Body of pancreas (tissue), 4 donors: ENCODE data around the gene MFSD6. TPM values are rescaled to one million over a fixed set of nuclear protein-coding genes. Genes with fewer than 3 reads are reported as not detected.

Experiments
- ATAC-seq: fragments of 150-250 bp; one replicate; pipeline ENCODE4 v1.9.1; 2016
- DNase-seq, 4 donors: peaks; one replicate each; pipeline ENCODE4 v3.0.0-alpha.2; 2019
- H3K27ac ChIP-seq, 4 donors: fragments of 200-600 bp; sonication (generic); 1 replicate in 3 of 4; 2 replicates in 1 of 4; pipeline versions ENCODE4 v1.5.1 to v1.6.1; 2016 to 2019; ENCODE audit warnings: mild to moderate bottlenecking in 1 of 4, mixed read lengths in 1 of 4, moderate library complexity in 1 of 4
- H3K27me3 ChIP-seq, 2 donors: fragments of 200-600 bp; sonication (generic); one replicate each; pipeline ENCODE4 v1.6.0; 2016; ENCODE audit warnings: mild to moderate bottlenecking in 1 of 2
- H3K36me3 ChIP-seq, 2 donors: fragments of 200-600 bp; sonication (generic); replicated peaks in 1 of 2; 2 replicates each; pipeline ENCODE4 v1.5.1; 2016; ENCODE audit warnings: low read depth in 2 of 2; ENCODE audit not compliant: insufficient read depth in 1 of 2
- H3K4me1 ChIP-seq: fragments of 200-600 bp; sonication (generic); one replicate; pipeline ENCODE4 v1.6.0; 2016
- H3K4me3 ChIP-seq, 2 donors: fragments of 200-600 bp; sonication (generic); 1 replicate in 1 of 2; 2 replicates in 1 of 2; pipeline ENCODE4 v1.5.1; 2016 to 2019
- H3K9me3 ChIP-seq, 3 donors: fragments of 200-600 bp; sonication (generic); 1 replicate in 2 of 3; 2 replicates in 1 of 3; pipeline ENCODE4 v1.5.1; 2016
- POLR2A ChIP-seq, 3 donors: fragments of 450-650 bp; IDR thresholded peaks; one replicate each; pipeline ENCODE4 v1.6.1; 2016; ENCODE audit warnings: antibody characterized with exemption in 3 of 3, mild to moderate bottlenecking in 2 of 3
- WGBS, 2 donors: methylation state at CpG; one replicate each; pipeline ENCODE4 v1.1.5; 2017; 5-methylcytosine and 5-hydroxymethylcytosine counted together
- intact Hi-C: fragments of 100-400 bp; cut with DNase I; formaldehyde crosslinking; loops from one replicate; pipeline ENCODE4 v1.15.1; 2023
- total RNA-seq, 2 donors: library from RNA; depleted of rRNA; stranded (reverse); fragments of >200 nt; gene quantifications; one replicate each; pipeline ENCODE4 v1.1.0, GENCODE V29; 2016
- TF ChIP-seq, protein P1 (sequence below), 7 experiments: fragments of 450-650 bp in 4 of 7; fragments of 200-600 bp in 3 of 7; sonication (generic) in 3 of 7; IDR thresholded peaks; one replicate each; pipeline ENCODE4 v1.5.1; 2016 to 2019; ENCODE audit warnings: antibody characterized with exemption in 7 of 7

The MFSD6 gene
- total RNA-seq, 2 donors from 2014 or later = 38.7 to 46.8 TPM

DNA sequence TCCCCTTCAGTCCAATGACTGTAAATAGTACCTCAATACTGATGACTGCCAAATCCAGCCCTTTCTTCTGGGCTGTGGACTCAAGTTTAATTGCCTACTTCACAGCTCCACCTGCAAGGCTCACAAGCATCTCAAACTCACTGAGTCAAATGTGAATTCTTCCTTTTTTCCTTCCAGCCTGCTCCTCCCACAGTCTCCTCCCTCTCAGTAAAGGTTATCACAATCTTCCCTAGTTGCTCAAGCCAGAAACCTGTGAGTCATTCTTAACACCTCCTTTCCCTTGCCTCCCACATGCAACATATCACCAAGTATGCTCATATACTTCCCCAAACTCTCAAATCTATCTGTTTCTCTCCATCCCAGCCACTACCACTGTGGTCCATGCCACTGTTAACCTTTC is 3.7 kb upstream of the MFSD6 start:
- Histone ChIP-seq H3K9me3 (no peaks in the 10 kb centered on the region), H3K36me3 (no peaks in the 10 kb centered on the region)

DNA sequence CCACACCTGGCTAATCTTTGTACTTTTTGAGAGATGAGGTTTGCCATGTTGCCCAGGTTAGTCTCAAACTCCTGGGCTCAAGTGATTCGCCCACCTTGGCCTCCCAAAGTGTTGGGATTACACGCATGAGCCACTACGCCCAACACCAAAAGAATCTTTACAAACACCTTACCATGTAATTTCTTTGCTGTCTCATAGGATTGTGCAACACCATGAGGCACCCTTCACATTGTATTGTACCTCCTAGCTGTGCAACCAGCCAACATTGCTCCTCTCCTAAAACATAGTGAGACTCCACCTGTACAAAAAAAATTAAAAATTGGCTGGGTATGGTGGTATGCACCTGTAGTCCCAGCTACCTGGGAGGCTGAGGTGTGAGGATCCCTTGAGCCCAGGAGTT is 3.1 kb upstream of the MFSD6 start:
- Histone ChIP-seq H3K9me3 (no peaks in the 10 kb centered on the region), H3K4me3 (no peak overlapping the region), H3K27ac (no peak overlapping the region), H3K27me3 (no peaks in the 10 kb centered on the region), H3K4me1 (peaks cover 19% of the 10 kb centered on the region), H3K36me3 (no peaks in the 10 kb centered on the region)
- ATAC-seq = no peak
- no peak for TF ChIP-seq POLR2A (IDR thresholded peaks at IDR 0.05)
- TF ChIP-seq, protein P1, sequence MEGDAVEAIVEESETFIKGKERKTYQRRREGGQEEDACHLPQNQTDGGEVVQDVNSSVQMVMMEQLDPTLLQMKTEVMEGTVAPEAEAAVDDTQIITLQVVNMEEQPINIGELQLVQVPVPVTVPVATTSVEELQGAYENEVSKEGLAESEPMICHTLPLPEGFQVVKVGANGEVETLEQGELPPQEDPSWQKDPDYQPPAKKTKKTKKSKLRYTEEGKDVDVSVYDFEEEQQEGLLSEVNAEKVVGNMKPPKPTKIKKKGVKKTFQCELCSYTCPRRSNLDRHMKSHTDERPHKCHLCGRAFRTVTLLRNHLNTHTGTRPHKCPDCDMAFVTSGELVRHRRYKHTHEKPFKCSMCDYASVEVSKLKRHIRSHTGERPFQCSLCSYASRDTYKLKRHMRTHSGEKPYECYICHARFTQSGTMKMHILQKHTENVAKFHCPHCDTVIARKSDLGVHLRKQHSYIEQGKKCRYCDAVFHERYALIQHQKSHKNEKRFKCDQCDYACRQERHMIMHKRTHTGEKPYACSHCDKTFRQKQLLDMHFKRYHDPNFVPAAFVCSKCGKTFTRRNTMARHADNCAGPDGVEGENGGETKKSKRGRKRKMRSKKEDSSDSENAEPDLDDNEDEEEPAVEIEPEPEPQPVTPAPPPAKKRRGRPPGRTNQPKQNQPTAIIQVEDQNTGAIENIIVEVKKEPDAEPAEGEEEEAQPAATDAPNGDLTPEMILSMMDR (IDR thresholded peaks at IDR 0.05) = no peak
- WGBS, 2 donors = 93 to 95% methylated on average over 3 of the region's 3 CpGs
- intact Hi-C loops = no loop called here
- no peak for DNase-seq

More for the DNA sequence above, 3.7 kb upstream of the MFSD6 start:
- no peak for DNase-seq
- Histone ChIP-seq H3K4me3 (no peak overlapping the region), H3K27me3 (no peaks in the 10 kb centered on the region), H3K27ac (no peak overlapping the region), H3K4me1 (peaks cover 14% of the 10 kb centered on the region)
- intact Hi-C loops = no loop called here
- no peak for ATAC-seq
- TF ChIP-seq, protein P1 (IDR thresholded peaks at IDR 0.05) = no peak
- TF ChIP-seq POLR2A (IDR thresholded peaks at IDR 0.05) = no peak

DNA sequence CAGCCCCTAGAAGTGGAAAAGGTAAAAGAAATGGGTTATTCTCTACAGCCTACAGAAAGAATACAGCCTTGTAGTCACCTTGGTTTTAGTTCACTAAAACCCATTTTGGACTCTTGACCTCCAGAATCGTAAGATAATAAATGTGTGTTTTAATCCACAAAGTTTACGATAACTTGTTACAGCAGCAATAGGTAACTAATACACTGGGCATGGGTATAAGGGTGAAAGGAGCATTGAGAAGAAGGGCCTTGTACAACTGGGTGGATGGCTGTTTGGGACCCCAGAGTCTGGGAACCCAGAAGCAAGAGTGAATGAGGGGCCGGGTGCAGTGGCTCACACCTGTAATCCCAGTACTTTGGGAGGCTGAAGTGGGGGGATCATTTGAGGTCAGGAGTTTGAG is 2.2 kb upstream of the MFSD6 start:
- H3K4me1 ChIP-seq = peaks cover 26% of the 10 kb centered on the region
- no peaks in the 10 kb centered on the region for H3K27me3 ChIP-seq
- intact Hi-C loops = no loop called here
- DNase-seq = no peak
- H3K9me3 ChIP-seq = no peaks in the 10 kb centered on the region
- WGBS, 2 donors = 87 to 88% methylated on average over 3 of the region's 3 CpGs
- no peaks in the 10 kb centered on the region for H3K36me3 ChIP-seq
- TF ChIP-seq, protein P1 (IDR thresholded peaks at IDR 0.05) = no peak
- no peak overlapping the region for H3K27ac ChIP-seq
- no peak overlapping the region for H3K4me3 ChIP-seq
- ATAC-seq = no peak

DNA sequence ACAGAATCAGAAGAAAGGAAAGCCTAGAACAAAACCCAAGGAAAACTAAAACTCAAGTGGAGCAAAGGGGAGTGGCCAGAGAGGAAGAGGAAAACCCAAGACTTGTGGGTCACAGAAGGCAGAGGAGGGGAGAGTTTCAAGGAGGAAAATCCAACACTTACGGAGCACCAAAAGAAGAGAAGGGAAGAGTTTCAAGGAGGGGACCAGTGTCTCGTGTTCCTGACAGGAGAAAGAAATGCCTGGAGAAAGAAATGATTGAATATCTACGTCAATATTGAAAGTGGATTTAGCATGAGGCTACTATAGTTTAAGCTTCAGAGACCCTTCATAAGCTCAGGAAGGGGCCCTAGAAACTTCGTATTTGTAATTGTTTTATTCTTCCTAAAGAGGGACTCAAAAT is 1.4 kb upstream of the MFSD6 start:
- Histone ChIP-seq H3K9me3 (no peaks in the 10 kb centered on the region), H3K36me3 (no peaks in the 10 kb centered on the region), H3K27me3 (no peaks in the 10 kb centered on the region), H3K4me3 (no peak overlapping the region), H3K27ac (peak overlapping the region in 2 of 4 donors; percentile 88 to 94), H3K4me1 (peaks cover 26% of the 10 kb centered on the region)
- 89 to 91% methylated on average over 4 of the region's 4 CpGs for WGBS, 2 donors
- ATAC-seq (no peak), DNase-seq (no peak)
- TF ChIP-seq, protein P1 (IDR thresholded peaks at IDR 0.05) = no peak
- no peak for TF ChIP-seq POLR2A (IDR thresholded peaks at IDR 0.05)
- intact Hi-C loops = no loop called here

DNA sequence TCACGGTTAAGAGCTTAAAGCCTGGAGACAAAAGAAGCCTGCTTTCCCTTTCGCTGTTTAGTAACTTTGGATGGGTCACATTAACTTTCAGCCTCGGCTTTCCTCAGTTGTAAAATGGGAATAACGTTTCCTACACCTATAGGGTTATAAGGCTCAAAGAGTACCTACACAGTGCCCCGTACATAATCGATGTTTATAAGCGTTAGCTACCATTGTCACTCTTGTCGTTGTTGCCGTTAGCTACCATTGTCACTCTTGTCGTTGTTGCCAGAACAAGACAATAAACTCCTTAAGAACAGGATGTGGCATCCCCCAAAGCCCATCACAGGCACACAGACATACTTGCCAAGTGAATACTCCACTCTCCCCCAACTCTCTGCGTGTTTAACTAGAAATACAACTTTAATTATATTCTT is 901 bp upstream of the MFSD6 start:
- H3K27ac ChIP-seq = peak overlapping the region; percentile 76 to 94 (median 88)
- no peak for TF ChIP-seq POLR2A (IDR thresholded peaks at IDR 0.05)
- TF ChIP-seq, protein P1 (IDR thresholded peaks at IDR 0.05) = no peak
- peaks cover 27% of the 10 kb centered on the region for H3K4me1 ChIP-seq
- intact Hi-C loops = no loop called here
- ATAC-seq (no peak), DNase-seq (no peak)
- WGBS, 2 donors = 41 to 44% methylated on average over 11 of the region's 11 CpGs
- H3K9me3 ChIP-seq = no peaks in the 10 kb centered on the region
- H3K4me3 ChIP-seq = no peak overlapping the region
- H3K36me3 ChIP-seq = no peaks in the 10 kb centered on the region
- no peaks in the 10 kb centered on the region for H3K27me3 ChIP-seq
